A673 (cell line): ENCODE measurements around the gene CACNA2D2. TPM values are rescaled to one million over a fixed set of nuclear protein-coding genes. Genes with fewer than 3 reads are reported as not detected.

Experiments
- BruUV-seq: library from RNA; stranded (reverse); fragments of 400-500 nt; replicated peaks from 2 replicates; lab custom pipeline; 2021; lab: Mats Ljungman, UMichigan
- CTCF ChIA-PET: fragments of 300-600 bp; sonication (Branson Sonifier 250); formaldehyde crosslinking; loops from one replicate; lab custom pipeline; 2022; ENCODE audit warnings: antibody characterized with exemption; lab: Charles Lee
- POLR2A ChIA-PET: fragments of 300-600 bp; sonication (Branson Sonifier 250); formaldehyde crosslinking; loops from one replicate; lab custom pipeline; 2022; ENCODE audit warnings: antibody characterized with exemption; ENCODE audit not compliant: low non-redundant PET; lab: Charles Lee
- DNase-seq: peaks from one replicate; pipeline ENCODE4 v3.0.0-alpha.2; 2015; ENCODE audit warnings: low spot score
- H3K27ac ChIP-seq: fragments of 200-600 bp; sonication (generic); 2 replicates; pipeline ENCODE4 v1.5.1; 2016; ENCODE audit warnings: mixed run types, low read depth, mild to moderate bottlenecking, mixed read lengths, antibody characterized with exemption, low read length; ENCODE audit not compliant: poor library complexity, severe bottlenecking
- H3K27me3 ChIP-seq: fragments of 200-600 bp; sonication (generic); replicated peaks from 2 replicates; pipeline ENCODE4 v1.6.1; 2017; ENCODE audit warnings: mixed run types, low read depth, mild to moderate bottlenecking, mixed read lengths, antibody characterized with exemption, low read length; ENCODE audit not compliant: insufficient read depth, poor library complexity
- H3K36me3 ChIP-seq: fragments of 200-600 bp; sonication (generic); 2 replicates; pipeline ENCODE4 v1.6.1; 2016; ENCODE audit warnings: mixed run types, mild to moderate bottlenecking, mixed read lengths, antibody characterized with exemption, low read length; ENCODE audit not compliant: insufficient read depth, poor library complexity, severe bottlenecking
- H3K4me1 ChIP-seq: fragments of 200-600 bp; sonication (generic); 2 replicates; pipeline ENCODE4 v1.6.1; 2017; ENCODE audit warnings: mixed run types, mild to moderate bottlenecking, mixed read lengths, antibody characterized with exemption, low read length; ENCODE audit not compliant: insufficient read depth, poor library complexity, severe bottlenecking
- H3K4me3 ChIP-seq: fragments of 200-600 bp; sonication (generic); 2 replicates; pipeline ENCODE4 v1.5.1; 2016; ENCODE audit warnings: low read depth, mixed run types, mild to moderate bottlenecking, mixed read lengths, low read length; ENCODE audit not compliant: poor library complexity, severe bottlenecking
- H3K9me3 ChIP-seq: fragments of 200-600 bp; sonication (generic); 2 replicates; pipeline ENCODE4 v1.6.1; 2016; ENCODE audit warnings: mixed run types, low read depth, mild to moderate bottlenecking, mixed read lengths, antibody characterized with exemption, low read length; ENCODE audit not compliant: poor library complexity, severe bottlenecking
- EZH2 ChIP-seq: fragments of 200-600 bp; sonication (generic); IDR thresholded peaks from 2 replicates; pipeline ENCODE4 v1.6.1; 2017; ENCODE audit warnings: borderline replicate concordance, low read depth, mild to moderate bottlenecking, mixed read lengths, antibody characterized with exemption, low read length; ENCODE audit not compliant: poor library complexity, severe bottlenecking
- intact Hi-C: fragments of 100-400 bp; cut with micrococcal nuclease; formaldehyde crosslinking; loops from one replicate; pipeline ENCODE4 v1.10.0; 2022; ENCODE audit not compliant: unreplicated experiment
- total RNA-seq: library from RNA; stranded (reverse); gene quantifications from 2 replicates; pipeline ENCODE4 v1.2.3, GENCODE V29; 2021
- TF ChIP-seq, protein P1 (sequence below): fragments of 300-800, 200-600 bp; sonication (generic); conservative IDR thresholded peaks from 2 replicates; pipeline ENCODE4 v1.5.1; 2017; ENCODE audit warnings: low read depth, mild to moderate bottlenecking, antibody characterized with exemption, low read length, moderate library complexity, mixed read lengths

CACNA2D2 gene
- total RNA-seq, 1 experiment from 2014 or later: 0.17 TPM

DNA sequence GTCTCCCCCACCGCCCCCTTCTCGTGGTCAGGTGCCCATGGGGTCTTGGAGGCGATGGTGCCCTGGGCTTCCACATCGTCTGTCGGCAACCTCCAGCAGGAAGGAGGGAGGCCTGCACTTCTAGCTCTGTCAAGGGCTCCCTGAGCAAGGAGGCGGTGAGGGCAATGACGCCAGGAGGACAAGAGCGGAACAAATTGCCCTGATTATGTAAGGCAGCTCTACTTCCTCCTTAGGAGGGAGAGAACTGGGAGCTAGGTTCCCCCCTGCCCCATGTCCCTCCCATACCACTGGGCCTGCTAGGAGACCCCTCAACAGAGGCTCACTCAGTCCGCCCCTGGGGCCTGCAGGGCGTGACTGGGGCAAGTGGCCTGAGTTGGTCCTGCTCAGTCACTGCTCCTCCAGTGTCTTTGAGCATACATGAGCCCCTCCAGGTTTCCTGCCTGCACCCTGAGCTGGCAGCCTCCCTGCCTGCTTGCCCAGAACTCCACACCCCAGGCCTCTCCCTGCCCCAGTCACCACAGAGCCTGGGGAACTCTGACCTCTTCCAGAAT, 56.1 kb downstream of the CACNA2D2 start:
- no peaks in the 10 kb centered on the region for H3K4me1 ChIP-seq
- no peak for DNase-seq
- ChIA-PET CTCF (no interaction called here), POLR2A (no interaction called here)
- H3K27me3 ChIP-seq: no peaks in the 10 kb centered on the region
- no peak for TF ChIP-seq EZH2
- BruUV-seq: no TSS peak
- no peak overlapping the region for H3K4me3 ChIP-seq
- H3K27ac ChIP-seq: no peak overlapping the region
- no peaks in the 10 kb centered on the region for H3K9me3 ChIP-seq
- H3K36me3 ChIP-seq: no peaks in the 10 kb centered on the region
- intact Hi-C loops: no loop called here

DNA sequence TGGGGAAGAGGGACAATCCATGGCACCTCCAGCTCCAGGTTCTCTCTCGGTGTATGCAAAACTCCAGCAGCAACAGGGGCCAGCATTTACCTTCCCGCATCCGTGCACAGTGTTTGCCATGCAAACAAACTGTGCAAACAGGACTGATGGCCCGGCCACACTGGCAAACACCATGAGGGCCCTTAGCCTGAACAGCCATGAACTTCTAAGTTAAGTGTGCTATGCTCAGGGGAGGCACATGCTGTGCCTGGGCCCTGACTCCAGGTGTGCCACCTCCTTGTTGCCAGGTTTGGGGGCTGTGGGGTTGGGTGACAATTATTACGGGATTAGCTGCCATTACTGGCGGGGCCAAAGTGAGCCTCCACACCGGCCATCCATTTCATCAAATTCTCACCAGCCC, 57.5 kb downstream of the CACNA2D2 start:
- Histone ChIP-seq H3K4me3 (no peak overlapping the region), H3K27me3 (no peaks in the 10 kb centered on the region), H3K36me3 (no peaks in the 10 kb centered on the region), H3K27ac (no peak overlapping the region), H3K4me1 (no peaks in the 10 kb centered on the region), H3K9me3 (no peaks in the 10 kb centered on the region)
- ChIA-PET POLR2A (no interaction called here), CTCF (interaction anchor here (0.7 kb wide), 1 partner anchor 1230 kb away, joined by 3 read pairs; no protein-coding TSS in a partner anchor)
- DNase-seq: no peak
- no TSS peak for BruUV-seq
- no peak for TF ChIP-seq EZH2
- TF ChIP-seq, protein P1, sequence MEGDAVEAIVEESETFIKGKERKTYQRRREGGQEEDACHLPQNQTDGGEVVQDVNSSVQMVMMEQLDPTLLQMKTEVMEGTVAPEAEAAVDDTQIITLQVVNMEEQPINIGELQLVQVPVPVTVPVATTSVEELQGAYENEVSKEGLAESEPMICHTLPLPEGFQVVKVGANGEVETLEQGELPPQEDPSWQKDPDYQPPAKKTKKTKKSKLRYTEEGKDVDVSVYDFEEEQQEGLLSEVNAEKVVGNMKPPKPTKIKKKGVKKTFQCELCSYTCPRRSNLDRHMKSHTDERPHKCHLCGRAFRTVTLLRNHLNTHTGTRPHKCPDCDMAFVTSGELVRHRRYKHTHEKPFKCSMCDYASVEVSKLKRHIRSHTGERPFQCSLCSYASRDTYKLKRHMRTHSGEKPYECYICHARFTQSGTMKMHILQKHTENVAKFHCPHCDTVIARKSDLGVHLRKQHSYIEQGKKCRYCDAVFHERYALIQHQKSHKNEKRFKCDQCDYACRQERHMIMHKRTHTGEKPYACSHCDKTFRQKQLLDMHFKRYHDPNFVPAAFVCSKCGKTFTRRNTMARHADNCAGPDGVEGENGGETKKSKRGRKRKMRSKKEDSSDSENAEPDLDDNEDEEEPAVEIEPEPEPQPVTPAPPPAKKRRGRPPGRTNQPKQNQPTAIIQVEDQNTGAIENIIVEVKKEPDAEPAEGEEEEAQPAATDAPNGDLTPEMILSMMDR: no peak
- intact Hi-C loops: no loop called here

DNA sequence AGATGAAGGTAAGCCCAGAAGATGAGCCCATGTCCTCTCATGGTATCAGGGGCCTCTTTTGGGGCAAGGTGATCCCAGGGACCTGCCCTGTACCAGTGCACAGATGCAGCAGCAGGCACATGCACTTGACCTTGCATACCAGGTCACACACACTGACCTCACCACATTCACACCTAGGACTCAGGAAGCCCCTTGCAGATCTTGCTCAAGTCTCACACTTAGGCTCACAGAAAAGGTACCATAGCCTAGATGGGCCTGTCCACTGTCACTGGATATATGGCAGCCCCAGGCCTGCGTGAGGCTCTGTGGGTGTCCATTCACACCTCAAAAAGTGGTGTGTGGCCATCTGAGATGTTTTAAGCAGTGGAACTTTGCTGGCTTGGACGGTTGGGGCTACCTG, 58.7 kb downstream of the CACNA2D2 start:
- Histone ChIP-seq H3K27ac (no peak overlapping the region), H3K9me3 (no peaks in the 10 kb centered on the region), H3K36me3 (no peaks in the 10 kb centered on the region), H3K4me3 (no peak overlapping the region), H3K4me1 (no peaks in the 10 kb centered on the region), H3K27me3 (no peaks in the 10 kb centered on the region)
- DNase-seq: no peak
- intact Hi-C loops: no loop called here
- POLR2A ChIA-PET: no interaction called here
- BruUV-seq: no TSS peak
- CTCF ChIA-PET: no interaction called here
- TF ChIP-seq EZH2: no peak
- TF ChIP-seq, protein P1: no peak

DNA sequence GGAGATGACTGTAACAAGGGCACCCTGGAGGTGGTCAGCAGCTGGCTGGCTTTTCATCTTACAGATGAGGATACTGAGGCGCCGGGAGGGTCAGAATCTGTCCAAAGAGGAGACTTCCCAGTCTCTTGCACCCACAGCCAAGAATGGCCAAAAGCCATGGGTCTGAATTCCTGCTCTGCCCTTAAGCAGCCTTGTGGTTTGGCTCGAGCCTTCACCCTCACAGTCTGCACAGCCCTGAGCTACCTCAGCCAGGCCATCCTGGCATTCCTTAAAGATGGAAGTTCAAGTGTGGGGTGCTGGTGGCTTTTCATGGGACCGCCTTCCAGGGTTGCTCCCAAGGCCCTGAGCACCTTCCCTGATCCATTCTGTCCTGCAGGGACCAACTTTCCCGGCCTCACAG, 59.2 kb downstream of the CACNA2D2 start:
- TF ChIP-seq, protein P1: no peak
- no peak for TF ChIP-seq EZH2
- Histone ChIP-seq H3K4me3 (no peak overlapping the region), H3K9me3 (no peaks in the 10 kb centered on the region), H3K36me3 (no peaks in the 10 kb centered on the region), H3K27ac (no peak overlapping the region), H3K27me3 (no peaks in the 10 kb centered on the region), H3K4me1 (no peaks in the 10 kb centered on the region)
- POLR2A ChIA-PET: no interaction called here
- CTCF ChIA-PET: no interaction called here
- BruUV-seq: no TSS peak
- DNase-seq: no peak
- intact Hi-C loops: no loop called here
